HG02623 (cell line): ENCODE data around the gene ZNF471.

Experiments used
- ATAC-seq: cut with Tn5 transposase; IDR thresholded peaks from one replicate; pipeline ENCODE4 v1.9.1; 2021; ENCODE audit warnings: moderate library complexity; ENCODE audit not compliant: unreplicated experiment

ZNF471 gene

GRCh38 chr19:56507446-56508289, at the start of gene ZNF471:
ZNF471 (plus strand) TSS chr19:56507855; CDS start chr19:56511572, 3,717 bp downstream.
- no peak for ATAC-seq

GRCh38 chr19:56474308-56474707, 33.3 kb upstream of the ZNF471 start:
- ATAC-seq = no peak

- no peak for ATAC-seq
These were observed 31.6 kb upstream of the ZNF471 start for GRCh38 chr19:56476093-56476492.

GRCh38 chr19:56476651-56477428, 30.8 kb upstream of the ZNF471 start, which contains the start of gene ZNF667:
ZNF667 (minus strand) TSS chr19:56477345; CDS start chr19:56462370, 14,975 bp downstream.
- no peak for ATAC-seq

GRCh38 chr19:56477429-56478338, 30.0 kb upstream of the ZNF471 start:
- ATAC-seq = no peak

- no peak for ATAC-seq
These were observed 16.3 kb upstream of the ZNF471 start for GRCh38 chr19:56491399-56491798.

GRCh38 chr19:56504581-56504980, 3.1 kb upstream of the ZNF471 start:
- no peak for ATAC-seq

- ATAC-seq = no peak
These were observed 679 bp downstream of the ZNF471 start for GRCh38 chr19:56508290-56508778.

GRCh38 chr19:56525214-56525860, 17.7 kb downstream of the ZNF471 start:
- no peak for ATAC-seq

- no peak for ATAC-seq
These were observed 29.8 kb downstream of the ZNF471 start for GRCh38 chr19:56537442-56537841.

- ATAC-seq = peak; percentile 81
These were observed 30.7 kb downstream of the ZNF471 start for GRCh38 chr19:56538254-56538760.

- peak; percentile 63 for ATAC-seq
These were observed 31.2 kb downstream of the ZNF471 start, which contains the start of gene ZFP28 for GRCh38 chr19:56538761-56539263. ZFP28 (plus strand) TSS chr19:56538948; CDS start chr19:56539019, 71 bp downstream.

GRCh38 chr19:56543776-56544175, 36.1 kb downstream of the ZNF471 start:
- no peak for ATAC-seq

GRCh38 chr19:56547535-56547934, 39.9 kb downstream of the ZNF471 start:
- ATAC-seq = no peak

GRCh38 chr19:56554272-56554869, 46.7 kb downstream of the ZNF471 start:
- ATAC-seq = no peak

GRCh38 chr19:56562766-56563165, 55.1 kb downstream of the ZNF471 start:
- ATAC-seq = no peak

- ATAC-seq = peak; percentile 17
These were observed 59.2 kb downstream of the ZNF471 start for GRCh38 chr19:56566904-56567273.

- peak; percentile 97 for ATAC-seq
These were observed 59.8 kb downstream of the ZNF471 start, which contains the start of gene ZNF470 for GRCh38 chr19:56567274-56568120. ZNF470 (plus strand) TSS chr19:56567468; CDS start chr19:56570312, 2,844 bp downstream.
